Naive thymus-derived CD4-positive, alpha-beta T cell (primary cell): ENCODE data around the gene TSPAN13. TPM values are rescaled to one million over a fixed set of nuclear protein-coding genes. Genes with fewer than 3 reads are reported as not detected.

Experiments
- ATAC-seq: fragments of 150-1000 bp; cut with Tn5 transposase; 2 replicates; pipeline ENCODE4 v1.10.0; 2021; ENCODE audit warnings: mild to moderate bottlenecking, moderate library complexity
- CTCF ChIA-PET: fragments of 350-600 bp; sonication (Branson Sonifier 250); formaldehyde crosslinking; loops from one replicate; lab custom pipeline; 2021; ENCODE audit warnings: antibody characterized with exemption; lab: Charles Lee
- POLR2A ChIA-PET: fragments of 350-600 bp; sonication (Branson Sonifier 250); formaldehyde crosslinking; loops from one replicate; lab custom pipeline; 2021; ENCODE audit warnings: antibody characterized with exemption, inconsistent platforms; lab: Charles Lee
- DNase-seq, 9 donors: peaks; one replicate each; pipeline versions ENCODE4 v3.0.0 to v3.0.0-alpha.2; 2020 to 2022; ENCODE audit warnings: mixed read lengths in 1 of 9
- H3K27ac ChIP-seq: one replicate; pipeline ENCODE4 v1.7.0; 2013; ENCODE audit warnings: mild to moderate bottlenecking, low read depth, low read length, moderate library complexity
- H3K27me3 ChIP-seq, 2 donors: one replicate each; pipeline ENCODE4 v1.7.0; 2013; ENCODE audit warnings: low read length in 2 of 2, mild to moderate bottlenecking in 2 of 2, moderate library complexity in 2 of 2; ENCODE audit not compliant: control insufficient read depth in 2 of 2, insufficient read depth in 2 of 2
- H3K36me3 ChIP-seq, 3 experiments: 1 replicate in 2 of 3; 2 replicates in 1 of 3; pipeline ENCODE4 v1.7.0; 2013; ENCODE audit warnings: low read length in 3 of 3, mild to moderate bottlenecking in 3 of 3, moderate library complexity in 1 of 3; ENCODE audit not compliant: insufficient read depth in 3 of 3, control insufficient read depth in 2 of 3
- H3K4me1 ChIP-seq, 2 donors: one replicate each; pipeline ENCODE4 v1.7.0; 2013; ENCODE audit warnings: low read length in 2 of 2, mild to moderate bottlenecking in 2 of 2, moderate library complexity in 1 of 2; ENCODE audit not compliant: control insufficient read depth in 2 of 2, insufficient read depth in 2 of 2
- H3K4me3 ChIP-seq: 2 replicates; pipeline ENCODE4 v1.7.0; 2013; ENCODE audit warnings: mild to moderate bottlenecking, low read length
- H3K9me3 ChIP-seq, 3 experiments: 1 replicate in 2 of 3; 2 replicates in 1 of 3; pipeline ENCODE4 v1.7.0; 2013; ENCODE audit warnings: low read length in 3 of 3; ENCODE audit not compliant: control insufficient read depth in 2 of 3
- H3K27ac Mint-ChIP-seq, 9 donors: one replicate each; pipeline ENCODE4 v1.8.0; 2020 to 2022; ENCODE audit warnings: mixed read lengths in 9 of 9, mild to moderate bottlenecking in 8 of 9, moderate library complexity in 5 of 9, inconsistent platforms in 2 of 9
- H3K27me3 Mint-ChIP-seq, 5 donors: one replicate each; pipeline ENCODE4 v1.8.0; 2021 to 2022; ENCODE audit warnings: mixed read lengths in 5 of 5, mild to moderate bottlenecking in 1 of 5
- H3K36me3 Mint-ChIP-seq, 5 donors: one replicate each; pipeline ENCODE4 v1.8.0; 2020 to 2022; ENCODE audit warnings: mixed read lengths in 5 of 5, mild to moderate bottlenecking in 3 of 5, inconsistent platforms in 1 of 5
- H3K4me1 Mint-ChIP-seq, 7 donors: one replicate each; pipeline ENCODE4 v1.8.0; 2020 to 2022; ENCODE audit warnings: mixed read lengths in 7 of 7, mild to moderate bottlenecking in 3 of 7, inconsistent platforms in 1 of 7
- H3K4me3 Mint-ChIP-seq, 10 donors: one replicate each; pipeline ENCODE4 v1.8.0; 2020 to 2022; ENCODE audit warnings: mild to moderate bottlenecking in 10 of 10, mixed read lengths in 10 of 10, moderate library complexity in 6 of 10, inconsistent platforms in 2 of 10
- H3K9me3 Mint-ChIP-seq, 11 donors: one replicate each; pipeline ENCODE4 v1.8.0; 2020 to 2022; ENCODE audit warnings: mixed read lengths in 11 of 11, mild to moderate bottlenecking in 4 of 11, inconsistent platforms in 1 of 11, moderate library complexity in 1 of 11
- intact Hi-C, 2 donors: fragments of 100-400 bp; cut with micrococcal nuclease; formaldehyde crosslinking; loops; one replicate each; pipeline ENCODE4 v1.15.1; 2023
- polyA plus RNA-seq, 2 donors: library from polyadenylated mRNA; unstranded; fragments of 300-500 nt; fragmentation: Illumina TruSeq; gene quantifications; one replicate each; pipeline ENCODE4 v1.2.3, GENCODE V29; 2021
- total RNA-seq, 6 experiments: library from RNA in 5 of 6; stranded (reverse) in 5 of 6; gene quantifications; 1 replicate in 5 of 6; 2 replicates in 1 of 6; pipeline ENCODE4 v1.2.3 and lab custom pipeline; 2021 to 2026

Gene TSPAN13
- total and polyA plus RNA-seq, 7 experiments from 2014 or later = 0.17 to 2.5 (median 0.53) TPM; not detected in 3

DNA sequence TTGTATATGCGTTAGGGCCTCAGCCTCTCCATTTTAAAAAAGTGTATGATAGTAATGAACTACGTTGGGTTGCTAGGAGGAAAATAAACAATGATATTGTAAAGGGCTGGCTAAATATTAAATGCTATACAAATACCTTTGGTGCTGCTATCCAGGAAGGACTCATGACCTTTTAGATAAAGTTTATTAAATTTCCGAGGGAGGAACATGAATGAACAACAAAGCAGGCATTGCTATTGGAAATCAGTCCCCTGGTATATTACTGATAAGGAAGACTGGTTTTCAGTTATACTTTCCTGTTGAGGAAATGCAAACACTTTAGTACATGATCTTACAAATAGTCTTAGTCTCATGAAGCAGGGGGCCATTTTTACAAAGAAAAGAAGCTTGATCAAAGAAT, 68.5 kb downstream of the TSPAN13 start:
- POLR2A ChIA-PET = no interaction called here
- DNase-seq (no peak), ATAC-seq (no peak)
- intact Hi-C loops = no loop called here
- H3K27ac ChIP-seq = no peak overlapping the region
- no peak overlapping the region for H3K4me3 ChIP-seq
- H3K36me3 Mint-ChIP-seq = no peaks in the 10 kb centered on the region
- no peak overlapping the region for H3K27ac Mint-ChIP-seq
- no peaks in the 10 kb centered on the region for H3K27me3 ChIP-seq
- no peaks in the 10 kb centered on the region for H3K9me3 ChIP-seq
- H3K9me3 Mint-ChIP-seq = peaks cover 0 to 6% (median under 1%) of the 10 kb centered on the region in 11 donors
- H3K27me3 Mint-ChIP-seq = peaks cover 0 to 31% (median 21%) of the 10 kb centered on the region in 5 donors
- CTCF ChIA-PET = no interaction called here
- H3K36me3 ChIP-seq = no peaks in the 10 kb centered on the region
- H3K4me1 ChIP-seq = no peaks in the 10 kb centered on the region
- H3K4me1 Mint-ChIP-seq = no peaks in the 10 kb centered on the region
- no peak overlapping the region for H3K4me3 Mint-ChIP-seq

DNA sequence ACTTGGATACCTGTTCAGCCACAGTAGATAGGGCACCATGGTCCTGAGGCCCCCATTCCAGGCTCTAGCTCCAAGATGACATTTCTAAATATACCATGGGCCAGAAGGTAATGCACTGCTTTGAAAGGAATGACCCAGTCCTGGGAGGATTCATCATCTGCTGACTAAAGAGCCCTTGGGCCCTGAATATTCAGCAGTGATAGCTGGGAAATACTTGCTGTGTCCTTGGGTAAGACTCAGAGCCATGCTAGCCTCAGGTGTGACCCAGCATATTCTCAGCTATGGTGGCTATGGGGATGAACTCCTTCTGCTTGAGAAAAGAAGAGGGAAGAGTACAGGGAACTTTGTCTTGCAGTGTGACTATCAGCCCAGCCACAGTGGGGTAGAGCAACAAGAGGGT, 72.5 kb downstream of the TSPAN13 start:
- Mint-ChIP-seq H3K4me3 (no peak overlapping the region), H3K9me3 (peaks cover 0 to 27% (median 8%) of the 10 kb centered on the region in 11 donors), H3K27ac (no peak overlapping the region), H3K4me1 (no peaks in the 10 kb centered on the region), H3K36me3 (no peaks in the 10 kb centered on the region), H3K27me3 (peaks cover 8 to 36% (median 26%) of the 10 kb centered on the region in 5 donors)
- no peaks in the 10 kb centered on the region for H3K4me1 ChIP-seq
- ChIA-PET CTCF (no interaction called here), POLR2A (no interaction called here)
- H3K27ac ChIP-seq = no peak overlapping the region
- no peaks in the 10 kb centered on the region for H3K27me3 ChIP-seq
- no peak overlapping the region for H3K4me3 ChIP-seq
- intact Hi-C loops = no loop called here
- H3K9me3 ChIP-seq = no peaks in the 10 kb centered on the region
- no peaks in the 10 kb centered on the region for H3K36me3 ChIP-seq
- DNase-seq (no peak), ATAC-seq (no peak)

GRCh38 chr7:16833373-16833772, 79.8 kb downstream of the TSPAN13 start:
- Mint-ChIP-seq H3K36me3 (no peaks in the 10 kb centered on the region), H3K4me1 (no peaks in the 10 kb centered on the region), H3K4me3 (no peak overlapping the region), H3K9me3 (peaks cover 0 to 13% (median 4%) of the 10 kb centered on the region in 11 donors), H3K27me3 (peaks cover 5 to 13% (median 6%) of the 10 kb centered on the region in 5 donors), H3K27ac (no peak overlapping the region)
- Histone ChIP-seq H3K4me3 (no peak overlapping the region), H3K27ac (no peak overlapping the region), H3K4me1 (no peaks in the 10 kb centered on the region), H3K36me3 (no peaks in the 10 kb centered on the region), H3K9me3 (no peaks in the 10 kb centered on the region), H3K27me3 (no peaks in the 10 kb centered on the region)
- ChIA-PET POLR2A (no interaction called here), CTCF (no interaction called here)
- ATAC-seq (no peak), DNase-seq (no peak)
- intact Hi-C loops = no loop called here

Other genes with a start within 250 kb of the TSPAN13 start
- gene LRRC72, start 226.9 kb upstream of the TSPAN13 start, total RNA-seq = not detected
- not detected for gene LRRC72, start 226.9 kb upstream of the TSPAN13 start, polyA plus RNA-seq
- gene ANKMY2, start 108.0 kb upstream of the TSPAN13 start, total RNA-seq = 10 to 100 TPM in 2 of 5 experiments, 1 to 10 TPM in 3; 6.3 to 16.4 (median 8.7) TPM
- 10 to 100 TPM; 15.4 to 15.6 TPM for gene ANKMY2, start 108.0 kb upstream of the TSPAN13 start, polyA plus RNA-seq
- 10 to 100 TPM; 24.6 to 52.1 (median 28.0) TPM for gene BZW2, start 107.6 kb upstream of the TSPAN13 start, total RNA-seq
- 10 to 100 TPM; 73.2 to 79.3 TPM for gene BZW2, start 107.6 kb upstream of the TSPAN13 start, polyA plus RNA-seq
- not detected for gene AGR2, start 51.2 kb downstream of the TSPAN13 start, total RNA-seq
- not detected for gene AGR2, start 51.2 kb downstream of the TSPAN13 start, polyA plus RNA-seq
- gene AGR3, start 128.2 kb downstream of the TSPAN13 start, total RNA-seq = not detected
- gene AGR3, start 128.2 kb downstream of the TSPAN13 start, polyA plus RNA-seq = not detected